Esophagus (tissue), 2 donors: ENCODE measurements around the gene CD44. TPM values are rescaled to one million over a fixed set of nuclear protein-coding genes. Genes with fewer than 3 reads are reported as not detected.

Experiments
- H3K27ac ChIP-seq, 2 donors: one replicate each; pipeline ENCODE4 v1.5.1; 2013; ENCODE audit warnings: low read depth in 2 of 2, mild to moderate bottlenecking in 2 of 2, inconsistent platforms in 1 of 2, low read length in 1 of 2, moderate library complexity in 1 of 2
- H3K27me3 ChIP-seq, 2 donors: one replicate each; pipeline ENCODE4 v1.6.1; 2013; ENCODE audit warnings: low read length in 2 of 2, control low read depth in 1 of 2, mild to moderate bottlenecking in 1 of 2; ENCODE audit not compliant: insufficient read depth in 2 of 2, control insufficient read depth in 1 of 2
- H3K36me3 ChIP-seq, 2 donors: one replicate each; pipeline ENCODE4 v1.6.1; 2013; ENCODE audit warnings: low read length in 1 of 2; ENCODE audit not compliant: control insufficient read depth in 2 of 2, insufficient read depth in 2 of 2
- H3K4me1 ChIP-seq, 2 donors: one replicate each; pipeline ENCODE4 v1.6.1; 2013; ENCODE audit warnings: low read length in 1 of 2; ENCODE audit not compliant: control insufficient read depth in 2 of 2, insufficient read depth in 2 of 2
- H3K4me3 ChIP-seq, 2 donors: one replicate each; pipeline ENCODE4 v1.5.1; 2013; ENCODE audit warnings: low read length in 2 of 2, mild to moderate bottlenecking in 2 of 2, low read depth in 1 of 2, moderate library complexity in 1 of 2
- H3K9me3 ChIP-seq, 2 donors: one replicate each; pipeline ENCODE4 v1.6.1; 2013; ENCODE audit warnings: mild to moderate bottlenecking in 2 of 2, low read depth in 1 of 2, low read length in 1 of 2, moderate library complexity in 1 of 2; ENCODE audit not compliant: control insufficient read depth in 2 of 2, insufficient read depth in 1 of 2
- WGBS, 2 donors: extraction: QIAGEN DNeasy Blood & Tissue Kit; methylation state at CpG; one replicate each; pipeline ENCODE4 v1.1.7; 2013; 5-methylcytosine and 5-hydroxymethylcytosine counted together
- polyA plus RNA-seq, 2 donors: library from polyadenylated mRNA; stranded (reverse); fragments of 200-250 nt; gene quantifications; one replicate each; pipeline ENCODE4 v1.2.3, GENCODE V29; 2013
- donor health status: healthy with polysubstance abuse.
- donor health status: Bipolar disorder and iron deficiency.

The CD44 gene
- polyA plus RNA-seq, 2 donors: 130 to 161 TPM

DNA sequence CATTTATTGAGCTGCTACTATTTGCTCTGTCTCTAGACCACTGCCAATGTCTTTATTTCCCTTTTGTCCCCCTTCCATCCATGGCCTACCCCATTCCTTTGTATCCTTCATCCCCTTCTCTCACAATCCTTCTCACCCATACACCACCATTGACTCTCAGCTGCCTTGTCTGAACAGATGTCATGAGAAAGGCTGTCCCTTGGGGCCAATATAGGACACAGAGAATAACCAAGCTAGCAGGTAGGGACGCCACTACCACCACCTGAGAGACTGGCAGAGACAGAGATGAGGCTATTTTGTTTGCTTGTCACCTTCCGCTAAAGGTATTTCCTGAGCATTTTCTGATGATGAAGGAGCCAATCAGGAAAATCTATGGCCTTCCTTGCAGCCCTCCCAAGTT lies 138.9 kb downstream of the CD44 start:
- WGBS, 2 donors: 96 to 97% methylated on average over 2 of the region's 2 CpGs
- H3K27me3 ChIP-seq: no peaks in the 10 kb centered on the region
- H3K4me3 ChIP-seq: no peak overlapping the region
- no peaks in the 10 kb centered on the region for H3K9me3 ChIP-seq
- H3K27ac ChIP-seq: no peak overlapping the region
- no peaks in the 10 kb centered on the region for H3K4me1 ChIP-seq
- no peaks in the 10 kb centered on the region for H3K36me3 ChIP-seq

DNA sequence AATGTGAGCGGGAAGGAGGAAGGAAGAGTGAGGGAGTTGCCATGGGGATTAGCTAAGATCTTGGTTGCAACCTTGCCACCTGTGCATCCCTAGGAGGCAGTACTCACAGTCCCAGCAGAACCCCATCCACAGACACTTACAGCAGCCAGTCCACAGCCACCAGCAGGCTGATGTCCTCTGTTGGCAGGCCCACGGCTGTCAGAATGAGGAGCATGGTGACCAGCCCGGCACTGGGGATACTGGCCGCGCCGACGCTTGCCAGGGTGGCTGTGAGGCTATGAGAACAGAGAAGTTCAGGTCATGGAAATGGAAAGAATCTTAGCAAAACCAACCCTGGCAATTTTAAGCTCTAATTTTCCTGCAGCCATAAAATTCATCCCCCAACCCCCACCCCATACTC lies 141.8 kb downstream of the CD44 start:
- Histone ChIP-seq H3K9me3 (no peaks in the 10 kb centered on the region), H3K27me3 (no peaks in the 10 kb centered on the region), H3K36me3 (no peaks in the 10 kb centered on the region), H3K27ac (peak overlapping the region; percentile 39 to 58), H3K4me1 (no peaks in the 10 kb centered on the region), H3K4me3 (no peak overlapping the region)
- 83 to 95% methylated on average over 7 of the region's 7 CpGs for WGBS, 2 donors

DNA sequence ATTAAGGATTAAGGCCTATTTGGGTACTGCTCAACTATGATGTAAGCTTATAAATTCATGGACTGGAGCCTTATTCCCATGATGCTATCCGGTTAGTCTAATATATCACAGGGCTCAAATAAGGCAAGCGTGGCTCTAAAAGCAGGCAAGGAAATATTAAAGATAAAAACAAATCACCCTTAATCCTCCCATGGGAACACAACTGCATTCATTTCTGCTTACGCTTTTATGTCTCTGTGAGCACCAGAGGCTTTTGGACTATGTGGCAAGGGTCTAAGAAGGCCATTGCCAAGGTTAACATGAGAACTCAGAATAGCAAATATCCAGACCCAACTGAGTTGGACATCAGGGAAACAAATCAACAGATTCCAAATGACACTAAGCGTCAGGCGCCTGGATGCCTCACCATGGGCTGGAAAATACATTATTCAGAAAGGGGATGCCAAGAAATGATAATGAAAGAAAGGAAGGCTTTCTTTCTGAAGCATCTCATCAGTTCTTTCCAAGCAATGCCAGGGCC lies 142.3 kb downstream of the CD44 start:
- Histone ChIP-seq H3K36me3 (no peaks in the 10 kb centered on the region), H3K9me3 (no peaks in the 10 kb centered on the region), H3K27ac (peak overlapping the region in 1 of 2 donors; percentile 39), H3K4me1 (no peaks in the 10 kb centered on the region), H3K27me3 (no peaks in the 10 kb centered on the region), H3K4me3 (no peak overlapping the region)
- 81% methylated on average over 5 of the region's 5 CpGs for WGBS, 2 donors

Other genes starting within 250 kb of the CD44 start
- gene APIP, start 222.8 kb upstream of the CD44 start, polyA plus RNA-seq: 10 to 100 TPM in 1 of 2 donors, 1 to 10 TPM in 1; 8.5 to 12.5 TPM
- 10 to 100 TPM; 13.6 to 13.7 TPM for gene PDHX, start 222.6 kb upstream of the CD44 start, polyA plus RNA-seq